ENCODE results near the gene NPTX1. TPM values are rescaled to one million over a fixed set of nuclear protein-coding genes. Genes with fewer than 3 reads are reported as not detected.

Gene NPTX1
- total and polyA plus RNA-seq, 2 of the 13 experiments (the other 11 are each of a cell fraction or from before 2014, with no cell fraction given), result 0.01 TPM; not detected in 1

DNA sequence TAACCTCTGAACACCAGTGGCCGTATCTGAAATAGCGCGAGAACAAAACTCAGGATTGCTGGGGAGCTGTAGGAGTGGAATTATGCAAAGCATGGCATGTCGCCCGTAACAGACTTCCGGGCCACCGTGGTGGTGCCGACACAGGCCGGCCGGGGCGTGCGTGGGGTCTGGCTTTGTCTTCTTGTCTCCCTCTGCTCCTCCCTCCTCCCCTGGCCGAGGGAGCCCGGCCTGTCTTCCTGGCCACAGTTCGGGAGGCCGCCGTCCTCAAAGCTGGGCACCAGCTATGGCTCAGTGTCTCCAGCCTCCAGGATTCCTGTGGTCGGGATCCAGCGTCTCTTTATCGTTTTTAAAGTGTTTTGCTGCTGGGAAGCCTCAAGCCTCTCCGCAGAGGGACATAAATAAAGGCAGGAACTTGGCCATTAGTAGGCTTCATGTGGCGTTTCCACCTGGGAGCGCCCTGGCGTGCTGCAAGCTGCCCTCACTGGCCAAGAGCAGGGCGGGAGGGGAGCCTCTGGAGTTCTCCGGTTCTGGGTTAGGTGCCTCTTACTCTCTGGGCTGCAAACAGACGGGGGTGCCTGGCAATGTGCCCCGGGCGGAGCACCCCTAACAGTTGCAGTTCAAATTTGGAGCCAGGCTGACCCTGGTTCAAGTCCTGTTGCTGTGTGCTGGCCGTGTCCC, 22.0 kb upstream of the NPTX1 start (continued):
- TF ChIP-seq DNMT3B (CRISPR knock-in tag; conservative IDR thresholded peaks at IDR 0.05) (no peak), CEBPB (IDR thresholded peaks at IDR 0.05; ENCODE audit: borderline replicate concordance, low read depth, low read length) (peak; percentile 11; the same call in 1 of the 2 replicates), ZNF546 (CRISPR knock-in tag; conservative IDR thresholded peaks at IDR 0.05) (0 out of 2 replicates have a peak, but pooled peaks have one; percentile 33), ZNF607 (CRISPR knock-in tag; IDR thresholded peaks at IDR 0.05; ENCODE audit: borderline replicate concordance) (0 out of 2 replicates have a peak, but pooled peaks have one; percentile 54)
- TF ChIP-seq, protein P1, sequence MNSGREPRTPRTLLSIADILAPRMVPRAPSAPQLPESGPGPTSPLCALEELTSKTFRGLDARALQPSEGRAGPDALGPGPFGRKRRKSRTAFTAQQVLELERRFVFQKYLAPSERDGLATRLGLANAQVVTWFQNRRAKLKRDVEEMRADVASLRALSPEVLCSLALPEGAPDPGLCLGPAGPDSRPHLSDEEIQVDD (CRISPR knock-in tag; IDR thresholded peaks at IDR 0.05; ENCODE audit: borderline replicate concordance), result 0 out of 2 replicates have a peak, but pooled peaks have one; percentile 14

DNA sequence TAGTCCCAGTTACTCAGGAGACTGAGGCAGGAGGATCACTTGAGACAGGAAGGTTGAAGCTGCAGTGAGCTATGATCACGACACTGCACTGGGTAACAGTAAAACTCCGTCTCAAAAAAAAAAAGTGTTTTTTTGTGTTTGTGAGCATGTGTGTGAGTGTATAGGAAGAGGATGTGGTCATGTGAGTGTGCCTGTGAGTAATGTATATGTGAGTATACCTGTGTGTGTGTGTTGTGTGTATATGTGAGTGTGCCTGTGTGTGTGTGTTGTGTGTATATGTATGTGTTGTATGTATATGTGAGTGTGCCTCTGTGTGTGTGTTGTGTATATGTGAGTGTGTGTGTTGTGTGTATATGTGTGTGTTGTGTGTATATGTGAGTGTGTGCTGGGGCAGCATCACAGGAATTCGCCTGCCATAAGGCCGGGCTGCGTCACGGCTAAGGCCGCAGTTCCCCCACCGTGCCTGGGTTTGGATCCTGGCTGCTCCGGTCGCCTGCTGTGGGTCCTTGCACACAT, 21.4 kb upstream of the NPTX1 start:
- FAIRE-seq (peak; percentile 91), ATAC-seq (no peak), DNase-seq (ENCODE audit: low spot score) (no peak)
- H3K79me2 ChIP-seq (ENCODE audit: insufficient read depth, low read length), result no peaks in the 10 kb centered on the region
- ChIA-PET POLR2A (interaction anchor here (0.8 to 4.0 kb wide), 6 partner anchors 18 to 131 kb away, joined by 3 to 35 read pairs (median 4); partner anchors contain the start of gene RPTOR), CTCF (ENCODE audit: low intra/inter-chr PET ratio, low total read pairs) (interaction anchor here (1.6 kb wide), 1 partner anchor 78 kb away, joined by 4 read pairs; no protein-coding TSS in a partner anchor)
- H3K27ac ChIP-seq (ENCODE audit: extremely low read length, insufficient read depth, low read length), result no peak overlapping the region
- H3K36me3 ChIP-seq (replicated peaks in 1 of 2; ENCODE audit: control insufficient read depth in 1 of 2, insufficient read depth in 2 of 2, low read length in 2 of 2), result no peaks in the 10 kb centered on the region
- H3K4me3 ChIP-seq (replicated peaks in 1 of 3; ENCODE audit: insufficient read depth in 1 of 3, low read depth in 2 of 3, low read length in 3 of 3), result peak overlapping the region; percentile 17 to 70 (median 54); a peak in 5 of 6 replicates
- H3K4me2 ChIP-seq (ENCODE audit: low read depth, low read length), result peak overlapping the region; percentile 85
- 49% methylated on average over 8 of the region's 10 CpGs for WGBS (ENCODE audit: low lambda C conversion rate)
- H4K20me1 ChIP-seq (ENCODE audit: insufficient read depth, low read length), result no peaks in the 10 kb centered on the region
- BruUV-seq (replicated peaks), result no TSS peak
- H3K4me1 ChIP-seq (ENCODE audit: insufficient read depth, low read length), result peaks cover 36% of the 10 kb centered on the region
- H3K27me3 ChIP-seq (ENCODE audit: control insufficient read depth in 1 of 2, insufficient read depth in 2 of 2, low read length in 2 of 2), result peaks cover 20 to 72% of the 10 kb centered on the region in 2 experiments; a peak in 4 of 5 replicates
- no peaks in the 10 kb centered on the region for H3K9me3 ChIP-seq (ENCODE audit: low read length)
- 0 out of 2 replicates have a peak overlapping the region, but pooled peaks have one; percentile 46 for H3K9ac ChIP-seq (ENCODE audit: insufficient read depth, low read depth, low read length)
- in situ Hi-C loops (cut with HindIII; ENCODE audit: extremely low pct_ligation_motif_present, low pct_unique_long_range_greater_than_20kb) (no loop called here), intact Hi-C loops (cut with micrococcal nuclease; ENCODE audit: unreplicated experiment) (no loop called here)
- H2AFZ ChIP-seq (ENCODE audit: low read length), result no peak overlapping the region
- no peak for TF ChIP-seq ZNF839 (CRISPR knock-in tag; IDR thresholded peaks at IDR 0.05; ENCODE audit: borderline replicate concordance)
- no peak for TF ChIP-seq THAP11 (CRISPR knock-in tag; IDR thresholded peaks at IDR 0.05)
- TF ChIP-seq, protein P2, sequence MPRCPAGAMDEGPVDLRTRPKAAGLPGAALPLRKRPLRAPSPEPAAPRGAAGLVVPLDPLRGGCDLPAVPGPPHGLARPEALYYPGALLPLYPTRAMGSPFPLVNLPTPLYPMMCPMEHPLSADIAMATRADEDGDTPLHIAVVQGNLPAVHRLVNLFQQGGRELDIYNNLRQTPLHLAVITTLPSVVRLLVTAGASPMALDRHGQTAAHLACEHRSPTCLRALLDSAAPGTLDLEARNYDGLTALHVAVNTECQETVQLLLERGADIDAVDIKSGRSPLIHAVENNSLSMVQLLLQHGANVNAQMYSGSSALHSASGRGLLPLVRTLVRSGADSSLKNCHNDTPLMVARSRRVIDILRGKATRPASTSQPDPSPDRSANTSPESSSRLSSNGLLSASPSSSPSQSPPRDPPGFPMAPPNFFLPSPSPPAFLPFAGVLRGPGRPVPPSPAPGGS (CRISPR knock-in tag; IDR thresholded peaks at IDR 0.05), result peak; percentile 25; the same call in 1 of the 2 replicates
- peak; percentile 64 for TF ChIP-seq ZNF282 (IDR thresholded peaks at IDR 0.05; ENCODE audit: partially characterized antibody)
- TF ChIP-seq, protein P3, sequence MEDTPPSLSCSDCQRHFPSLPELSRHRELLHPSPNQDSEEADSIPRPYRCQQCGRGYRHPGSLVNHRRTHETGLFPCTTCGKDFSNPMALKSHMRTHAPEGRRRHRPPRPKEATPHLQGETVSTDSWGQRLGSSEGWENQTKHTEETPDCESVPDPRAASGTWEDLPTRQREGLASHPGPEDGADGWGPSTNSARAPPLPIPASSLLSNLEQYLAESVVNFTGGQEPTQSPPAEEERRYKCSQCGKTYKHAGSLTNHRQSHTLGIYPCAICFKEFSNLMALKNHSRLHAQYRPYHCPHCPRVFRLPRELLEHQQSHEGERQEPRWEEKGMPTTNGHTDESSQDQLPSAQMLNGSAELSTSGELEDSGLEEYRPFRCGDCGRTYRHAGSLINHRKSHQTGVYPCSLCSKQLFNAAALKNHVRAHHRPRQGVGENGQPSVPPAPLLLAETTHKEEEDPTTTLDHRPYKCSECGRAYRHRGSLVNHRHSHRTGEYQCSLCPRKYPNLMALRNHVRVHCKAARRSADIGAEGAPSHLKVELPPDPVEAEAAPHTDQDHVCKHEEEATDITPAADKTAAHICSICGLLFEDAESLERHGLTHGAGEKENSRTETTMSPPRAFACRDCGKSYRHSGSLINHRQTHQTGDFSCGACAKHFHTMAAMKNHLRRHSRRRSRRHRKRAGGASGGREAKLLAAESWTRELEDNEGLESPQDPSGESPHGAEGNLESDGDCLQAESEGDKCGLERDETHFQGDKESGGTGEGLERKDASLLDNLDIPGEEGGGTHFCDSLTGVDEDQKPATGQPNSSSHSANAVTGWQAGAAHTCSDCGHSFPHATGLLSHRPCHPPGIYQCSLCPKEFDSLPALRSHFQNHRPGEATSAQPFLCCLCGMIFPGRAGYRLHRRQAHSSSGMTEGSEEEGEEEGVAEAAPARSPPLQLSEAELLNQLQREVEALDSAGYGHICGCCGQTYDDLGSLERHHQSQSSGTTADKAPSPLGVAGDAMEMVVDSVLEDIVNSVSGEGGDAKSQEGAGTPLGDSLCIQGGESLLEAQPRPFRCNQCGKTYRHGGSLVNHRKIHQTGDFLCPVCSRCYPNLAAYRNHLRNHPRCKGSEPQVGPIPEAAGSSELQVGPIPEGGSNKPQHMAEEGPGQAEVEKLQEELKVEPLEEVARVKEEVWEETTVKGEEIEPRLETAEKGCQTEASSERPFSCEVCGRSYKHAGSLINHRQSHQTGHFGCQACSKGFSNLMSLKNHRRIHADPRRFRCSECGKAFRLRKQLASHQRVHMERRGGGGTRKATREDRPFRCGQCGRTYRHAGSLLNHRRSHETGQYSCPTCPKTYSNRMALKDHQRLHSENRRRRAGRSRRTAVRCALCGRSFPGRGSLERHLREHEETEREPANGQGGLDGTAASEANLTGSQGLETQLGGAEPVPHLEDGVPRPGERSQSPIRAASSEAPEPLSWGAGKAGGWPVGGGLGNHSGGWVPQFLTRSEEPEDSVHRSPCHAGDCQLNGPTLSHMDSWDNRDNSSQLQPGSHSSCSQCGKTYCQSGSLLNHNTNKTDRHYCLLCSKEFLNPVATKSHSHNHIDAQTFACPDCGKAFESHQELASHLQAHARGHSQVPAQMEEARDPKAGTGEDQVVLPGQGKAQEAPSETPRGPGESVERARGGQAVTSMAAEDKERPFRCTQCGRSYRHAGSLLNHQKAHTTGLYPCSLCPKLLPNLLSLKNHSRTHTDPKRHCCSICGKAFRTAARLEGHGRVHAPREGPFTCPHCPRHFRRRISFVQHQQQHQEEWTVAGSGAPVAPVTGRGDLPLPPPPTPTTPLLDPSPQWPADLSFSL (CRISPR knock-in tag; IDR thresholded peaks at IDR 0.05), result peak; percentile 96
- peak; percentile 28; the same call in 1 of the 2 replicates for TF ChIP-seq ZNF383 (CRISPR knock-in tag; IDR thresholded peaks at IDR 0.05; ENCODE audit: borderline replicate concordance)
- peak; percentile 50; the same call in 1 of the 2 replicates for TF ChIP-seq FOXC1 (CRISPR knock-in tag; IDR thresholded peaks at IDR 0.05; ENCODE audit: borderline replicate concordance)
- peak; percentile 66; the same call in 1 of the 2 replicates for TF ChIP-seq ZNF292 (CRISPR knock-in tag; IDR thresholded peaks at IDR 0.05; ENCODE audit: borderline replicate concordance, low read depth)
